Ovary (tissue), 9 donors: ENCODE results near the gene TEX2. TPM values are rescaled to one million over a fixed set of nuclear protein-coding genes. Genes with fewer than 3 reads are reported as not detected.

Source experiments
- DNase-seq, 5 donors: peaks; one replicate each; pipeline ENCODE4 v3.0.0-alpha.2; 2019 to 2020
- H3K27ac ChIP-seq, 2 donors: fragments of 200-600 bp; one replicate each; pipeline versions ENCODE4 v1.5.1 to v1.8.0; 2019 to 2022
- H3K27me3 ChIP-seq: fragments of 200-600 bp; one replicate; pipeline ENCODE4 v1.8.0; 2022
- H3K36me3 ChIP-seq: fragments of 200-600 bp; sonication (generic); one replicate; pipeline ENCODE4 v1.5.1; 2019
- H3K4me1 ChIP-seq: one replicate; pipeline ENCODE4 v1.8.1; 2013; ENCODE audit warnings: mild to moderate bottlenecking, moderate library complexity; ENCODE audit not compliant: insufficient read depth
- H3K4me3 ChIP-seq: fragments of 200-600 bp; sonication (generic); one replicate; pipeline ENCODE4 v1.5.1; 2017
- H3K9me3 ChIP-seq, 2 donors: fragments of 200-600 bp in 1 of 2; sonication (generic) in 1 of 2; one replicate each; pipeline versions ENCODE4 v1.5.1 to v1.8.1; 2013 to 2019; ENCODE audit warnings: mild to moderate bottlenecking in 1 of 2, moderate library complexity in 1 of 2
- EP300 ChIP-seq: sonication (generic); formaldehyde crosslinking; IDR thresholded peaks from one replicate; pipeline ENCODE4 v1.6.1; 2017; ENCODE audit warnings: antibody characterized with exemption
- POLR2A ChIP-seq: fragments of 450-650 bp; IDR thresholded peaks from one replicate; pipeline ENCODE4 v1.6.1; 2017; ENCODE audit warnings: antibody characterized with exemption, mild to moderate bottlenecking, moderate library complexity
- WGBS, 3 donors: extraction: QIAGEN DNeasy Blood & Tissue Kit in 1 of 3; methylation state at CpG; one replicate each; pipeline versions ENCODE4 v1.1.5 to v1.1.7; 2013 to 2017; 5-methylcytosine and 5-hydroxymethylcytosine counted together
- intact Hi-C, 4 donors: fragments of 100-400 bp; cut with DNase I; formaldehyde crosslinking; loops; one replicate each; pipeline versions ENCODE4 v1.11.0 to v1.15.1; 2022 to 2023
- polyA plus RNA-seq, 2 donors: library from polyadenylated mRNA; stranded (reverse); fragments of 200-250 nt in 1 of 2; fragments of 350-450 nt in 1 of 2; fragmentation: Illumina TruSeq in 1 of 2; extraction: RNeasy Lipid Tissue Mini Kit (QIAGEN cat#74804) in 1 of 2; gene quantifications; one replicate each; pipeline ENCODE4 v1.2.3, GENCODE V29; 2013 to 2014
- total RNA-seq, 7 donors: library from RNA; depleted of rRNA in 2 of 7; stranded (reverse); fragments of >200 nt in 2 of 7; fragmentation: NEBNext Ultra II Directional in 3 of 7; extraction: Animal tissue kit (Norgen Biotek cat#: 25700) in 3 of 7; gene quantifications; one replicate each; pipeline versions ENCODE4 v1.1.0 to v1.2.4, GENCODE V29; 2016 to 2023
- TF ChIP-seq, protein P1 (sequence below), 3 donors: fragments of 450-650 bp in 2 of 3; fragments of 200-600 bp in 1 of 3; IDR thresholded peaks; one replicate each; pipeline versions ENCODE4 v1.5.1 to v1.8.0; 2016 to 2022; ENCODE audit warnings: antibody characterized with exemption in 3 of 3, mild to moderate bottlenecking in 1 of 3
- donor health status: DM: no; HTN: no; CAD: no; lungs with moderate emphysema.
- donor health status: DM: no; HTN: no; CAD: no.
- donor health status: Bipolar disorder and iron deficiency.
- donor health status: DM: yes; HTN: yes; CAD: no.
- donor health status: DM: no; HTN: no; CAD: no.
- donor health status: DM: yes; HTN: yes; CAD: no.

TEX2 gene
- total and polyA plus RNA-seq, 9 donors = 13.9 to 36.7 (median 31.4) TPM

DNA sequence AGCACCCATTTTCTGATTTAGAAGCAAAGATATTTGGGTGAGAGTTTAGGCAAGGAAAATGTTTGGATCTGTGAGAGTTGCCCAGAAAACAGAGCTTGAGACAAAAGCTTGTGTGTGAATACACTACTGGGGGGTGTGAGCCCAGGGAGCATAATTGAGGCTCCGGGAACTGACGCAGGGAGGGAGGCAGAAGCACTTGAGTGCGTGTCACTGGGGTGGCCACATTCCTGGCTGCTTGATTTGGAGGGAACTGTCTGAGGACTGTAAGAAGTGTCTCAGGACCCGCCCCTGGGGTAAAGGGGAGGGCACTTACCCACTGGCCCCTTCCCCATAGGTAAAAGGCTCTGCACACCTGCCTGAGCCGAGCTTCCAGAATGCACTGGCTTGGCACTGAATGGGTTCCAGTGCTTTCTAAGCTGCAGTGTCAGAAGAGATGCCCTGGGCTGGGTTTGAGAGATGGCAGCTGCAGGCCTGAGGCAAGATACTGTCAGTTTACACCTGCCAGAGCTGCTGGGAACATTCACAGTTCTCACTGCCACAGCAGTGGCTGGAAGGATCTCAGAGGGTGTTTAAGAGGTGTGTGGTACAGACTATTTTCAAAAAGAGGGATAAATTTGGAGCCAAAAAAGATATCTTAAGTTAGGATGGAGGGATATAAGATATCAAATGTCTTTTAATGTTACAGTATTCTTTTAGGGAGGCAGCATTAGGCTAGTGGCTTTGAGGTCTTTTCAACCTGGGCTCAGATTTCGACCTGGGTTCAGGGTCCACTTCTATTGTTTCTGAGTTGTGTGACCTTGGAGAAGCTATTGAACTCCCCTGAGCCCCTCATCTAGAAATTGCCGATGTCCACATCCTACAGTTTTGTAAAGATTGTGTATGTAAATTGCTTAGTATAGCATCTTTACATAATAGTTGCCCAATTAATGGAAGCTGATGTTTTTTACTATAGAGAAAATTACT lies 6.9 kb upstream of the TEX2 start:
- intact Hi-C loops = loop anchor here in 1 of 4 donors (10.0 kb wide), 1 partner anchor 125 kb away; no protein-coding TSS in a partner anchor
- TF ChIP-seq, protein P1, sequence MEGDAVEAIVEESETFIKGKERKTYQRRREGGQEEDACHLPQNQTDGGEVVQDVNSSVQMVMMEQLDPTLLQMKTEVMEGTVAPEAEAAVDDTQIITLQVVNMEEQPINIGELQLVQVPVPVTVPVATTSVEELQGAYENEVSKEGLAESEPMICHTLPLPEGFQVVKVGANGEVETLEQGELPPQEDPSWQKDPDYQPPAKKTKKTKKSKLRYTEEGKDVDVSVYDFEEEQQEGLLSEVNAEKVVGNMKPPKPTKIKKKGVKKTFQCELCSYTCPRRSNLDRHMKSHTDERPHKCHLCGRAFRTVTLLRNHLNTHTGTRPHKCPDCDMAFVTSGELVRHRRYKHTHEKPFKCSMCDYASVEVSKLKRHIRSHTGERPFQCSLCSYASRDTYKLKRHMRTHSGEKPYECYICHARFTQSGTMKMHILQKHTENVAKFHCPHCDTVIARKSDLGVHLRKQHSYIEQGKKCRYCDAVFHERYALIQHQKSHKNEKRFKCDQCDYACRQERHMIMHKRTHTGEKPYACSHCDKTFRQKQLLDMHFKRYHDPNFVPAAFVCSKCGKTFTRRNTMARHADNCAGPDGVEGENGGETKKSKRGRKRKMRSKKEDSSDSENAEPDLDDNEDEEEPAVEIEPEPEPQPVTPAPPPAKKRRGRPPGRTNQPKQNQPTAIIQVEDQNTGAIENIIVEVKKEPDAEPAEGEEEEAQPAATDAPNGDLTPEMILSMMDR (IDR thresholded peaks at IDR 0.05) = no peak
- TF ChIP-seq POLR2A = no peak
- no peak for TF ChIP-seq EP300
- Histone ChIP-seq H3K4me1 (no peaks in the 10 kb centered on the region), H3K4me3 (no peak overlapping the region), H3K36me3 (no peaks in the 10 kb centered on the region), H3K27ac (no peak overlapping the region), H3K27me3 (no peaks in the 10 kb centered on the region), H3K9me3 (no peaks in the 10 kb centered on the region)
- DNase-seq = no peak
- WGBS, 3 donors = 67 to 83% (median 73%) methylated on average over 7 of the region's 7 CpGs

DNA sequence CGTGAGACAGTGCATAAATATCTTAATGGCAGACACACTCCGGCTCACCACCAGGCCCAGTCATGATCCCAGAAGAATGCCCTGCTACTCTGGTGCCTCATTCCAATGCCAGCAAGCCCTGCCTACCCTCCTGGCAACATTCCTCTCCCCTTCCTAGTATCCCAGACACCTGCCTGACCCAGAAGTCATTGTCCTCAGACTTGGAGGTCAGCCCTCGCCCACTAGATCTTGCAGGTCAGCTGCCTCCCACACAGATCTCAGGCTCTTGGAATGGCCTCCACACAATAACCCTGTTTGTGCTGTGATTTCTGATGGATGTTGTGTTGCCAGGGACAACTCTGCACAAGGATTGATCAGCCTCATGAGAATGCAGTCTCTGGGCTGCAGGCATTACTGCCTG lies 1.8 kb upstream of the TEX2 start:
- intact Hi-C loops = loop anchor here in 2 of 4 donors (5.0 to 10.0 kb wide), 2 partner anchors 118 to 120 kb away; no protein-coding TSS in a partner anchor

GRCh38 chr17:64262198-64262999 lies 661 bp downstream of the TEX2 start:
- Histone ChIP-seq H3K4me1 (peaks cover 5% of the 10 kb centered on the region), H3K27ac (peak overlapping the region; percentile 58 to 65), H3K4me3 (peak overlapping the region; percentile 88), H3K27me3 (no peaks in the 10 kb centered on the region), H3K9me3 (no peaks in the 10 kb centered on the region), H3K36me3 (no peaks in the 10 kb centered on the region)
- peak; percentile 30 to 60 (median 49) for DNase-seq
- WGBS, 3 donors = 1% methylated on average over 55 to 59 of the region's 59 CpGs
- intact Hi-C loops = loop anchor here in 2 of 4 donors (5.0 to 10.0 kb wide), 2 partner anchors 115 to 118 kb away; no protein-coding TSS in a partner anchor
- TF ChIP-seq EP300 (no peak), POLR2A (no peak)
- TF ChIP-seq, protein P1 (IDR thresholded peaks at IDR 0.05) = no peak

More for the DNA sequence above, 1.8 kb upstream of the TEX2 start:
- 44 to 54% (median 49%) methylated on average over 3 of the region's 3 CpGs for WGBS, 3 donors
- TF ChIP-seq, protein P1 (IDR thresholded peaks at IDR 0.05) = no peak
- TF ChIP-seq POLR2A (no peak), EP300 (no peak)
- no peaks in the 10 kb centered on the region for H3K27me3 ChIP-seq
- H3K4me1 ChIP-seq = peaks cover 5% of the 10 kb centered on the region
- H3K9me3 ChIP-seq = no peaks in the 10 kb centered on the region
- DNase-seq = no peak
- H3K27ac ChIP-seq = no peak overlapping the region
- H3K4me3 ChIP-seq = no peak overlapping the region
- H3K36me3 ChIP-seq = no peaks in the 10 kb centered on the region
